PC-3 (cell line): ENCODE results near the gene RMDN2.

Source experiments
- CTCF ChIP-seq: fragments of 300-600 bp; sonication (generic); conservative IDR thresholded peaks from 2 replicates; pipeline ENCODE4 v1.5.1; 2017; ENCODE audit warnings: antibody characterized with exemption, low read depth, mild to moderate bottlenecking, low read length
- EZH2 ChIP-seq: fragments of 300-600 bp; sonication (generic); IDR thresholded peaks from one replicate; pipeline ENCODE4 v1.6.1; 2017; ENCODE audit warnings: antibody characterized with exemption, mild to moderate bottlenecking, low read length; ENCODE audit not compliant: unreplicated experiment

GRCh38 chr2:37993143-37993542 is 68.1 kb downstream of the RMDN2 start:
- TF ChIP-seq EZH2, result no peak
- TF ChIP-seq CTCF, result peak; percentile 60
